HEK293 (cell line): Measurements from ENCODE around the gene CMIP.
"Not testable (repeated sequence)": the region's sequence is repeated elsewhere in the genome, so short reads cannot be mapped to it uniquely, and the experiment has no call there.

Source experiments
- CTCF ChIA-PET: fragments of 350-600 bp; formaldehyde crosslinking; extraction: SDS; loops from one replicate; lab custom pipeline; 2021; ENCODE audit warnings: antibody characterized with exemption; lab: Yijun Ruan, JAX
- POLR2A ChIA-PET: fragments of 300-600 bp; formaldehyde crosslinking; extraction: SDS; loops from one replicate; lab custom pipeline; 2020; ENCODE audit warnings: antibody characterized with exemption, inconsistent platforms; lab: Yijun Ruan, JAX
- H3K27ac ChIP-seq: fragments of 200-500 bp; sonication (Bioruptor generic); 2 replicates; pipeline ENCODE4 v1.5.1; 2014; ENCODE audit warnings: low read depth, low read length, control low read depth, inconsistent platforms; ENCODE audit errors: extremely low read depth
- H3K36me3 ChIP-seq, 2 experiments: fragments of 200-500 bp in 1 of 2; sonication (Bioruptor generic) in 1 of 2; 1 replicate in 1 of 2; 2 replicates in 1 of 2; pipeline ENCODE4 v1.5.1; 2014 to 2017; ENCODE audit warnings: inconsistent platforms in 2 of 2, low read length in 2 of 2; ENCODE audit not compliant: control insufficient read depth in 2 of 2, insufficient read depth in 1 of 2
- H3K4me1 ChIP-seq: fragments of 200-500 bp; sonication (Bioruptor generic); 2 replicates; pipeline ENCODE4 v1.5.1; 2014; ENCODE audit warnings: mild to moderate bottlenecking, low read length, inconsistent platforms; ENCODE audit not compliant: control insufficient read depth, insufficient read depth
- H3K4me3 ChIP-seq: 2 replicates; pipeline ENCODE4 v1.5.1; 2011; ENCODE audit warnings: low read depth, mild to moderate bottlenecking, control low read depth, low read length, moderate library complexity
- H3K9me3 ChIP-seq: fragments of 200-500 bp; sonication (Bioruptor generic); 2 replicates; pipeline ENCODE4 v1.5.1; 2014; ENCODE audit warnings: low read depth, low read length, inconsistent platforms; ENCODE audit not compliant: control insufficient read depth, insufficient read depth
- GLIS1 ChIP-seq: fragments of 450-650 bp; formaldehyde crosslinking; IDR thresholded peaks from 2 replicates; pipeline ENCODE4 v1.5.1; 2016; ENCODE audit warnings: missing biosample characterization, missing genetic modification characterization
- KLF10 ChIP-seq: fragments of 450-650 bp; IDR thresholded peaks from 2 replicates; pipeline ENCODE4 v1.5.1; 2018; ENCODE audit warnings: missing biosample characterization, mild to moderate bottlenecking, missing genetic modification characterization
- KLF8 ChIP-seq: fragments of 450-650 bp; formaldehyde crosslinking; IDR thresholded peaks from 2 replicates; pipeline ENCODE4 v1.5.1; 2016; ENCODE audit warnings: missing biosample characterization, missing genetic modification characterization
- PBX3 ChIP-seq: sonication (generic); formaldehyde crosslinking; IDR thresholded peaks from 2 replicates; pipeline ENCODE4 v1.8.1; 2022; ENCODE audit warnings: mild to moderate bottlenecking, moderate library complexity, missing genetic modification reagents
- ZBTB20 ChIP-seq: fragments of 450-650 bp; formaldehyde crosslinking; IDR thresholded peaks from 2 replicates; pipeline ENCODE4 v1.5.1; 2016; ENCODE audit warnings: missing biosample characterization, missing genetic modification characterization
- ZFP3 ChIP-seq: fragments of 450-650 bp; formaldehyde crosslinking; IDR thresholded peaks from 2 replicates; pipeline ENCODE4 v1.5.1; 2016; ENCODE audit warnings: low read depth, missing biosample characterization, missing genetic modification characterization
- ZFP37 ChIP-seq: fragments of 450-650 bp; formaldehyde crosslinking; IDR thresholded peaks from 2 replicates; pipeline ENCODE4 v1.5.1; 2016; ENCODE audit warnings: missing biosample characterization, missing genetic modification characterization
- ZNF10 ChIP-seq: fragments of 450-650 bp; formaldehyde crosslinking; IDR thresholded peaks from 2 replicates; pipeline ENCODE4 v1.5.1; 2017; ENCODE audit warnings: missing biosample characterization, missing genetic modification characterization
- ZNF146 ChIP-seq: fragments of 450-650 bp; formaldehyde crosslinking; IDR thresholded peaks from 2 replicates; pipeline ENCODE4 v1.5.1; 2016; ENCODE audit warnings: missing biosample characterization, missing genetic modification characterization
- ZNF148 ChIP-seq: fragments of 450-650 bp; formaldehyde crosslinking; IDR thresholded peaks from 2 replicates; pipeline ENCODE4 v1.5.0; 2017; ENCODE audit warnings: missing biosample characterization, missing genetic modification characterization, borderline replicate concordance
- ZNF26 ChIP-seq: fragments of 450-650 bp; formaldehyde crosslinking; IDR thresholded peaks from 2 replicates; pipeline ENCODE4 v1.5.1; 2016; ENCODE audit warnings: missing biosample characterization, missing genetic modification characterization
- ZNF280D ChIP-seq: fragments of 450-650 bp; formaldehyde crosslinking; IDR thresholded peaks from 2 replicates; pipeline ENCODE4 v1.5.1; 2016; ENCODE audit warnings: missing biosample characterization, missing genetic modification characterization
- ZNF366 ChIP-seq: fragments of 450-650 bp; formaldehyde crosslinking; conservative IDR thresholded peaks from 2 replicates; pipeline ENCODE4 v1.5.1; 2016; ENCODE audit warnings: missing biosample characterization, missing genetic modification characterization
- ZNF530 ChIP-seq: fragments of 450-650 bp; formaldehyde crosslinking; IDR thresholded peaks from 2 replicates; pipeline ENCODE4 v1.5.1; 2016; ENCODE audit warnings: low read depth, missing biosample characterization, missing genetic modification characterization
- ZNF548 ChIP-seq: fragments of 450-650 bp; formaldehyde crosslinking; IDR thresholded peaks from 2 replicates; pipeline ENCODE4 v1.5.1; 2016; ENCODE audit warnings: missing biosample characterization, missing genetic modification characterization
- ZNF580 ChIP-seq: fragments of 450-650 bp; formaldehyde crosslinking; IDR thresholded peaks from 2 replicates; pipeline ENCODE4 v1.5.1; 2016; ENCODE audit warnings: missing biosample characterization, missing genetic modification characterization
- ZSCAN23 ChIP-seq: fragments of 450-650 bp; formaldehyde crosslinking; IDR thresholded peaks from 2 replicates; pipeline ENCODE4 v1.5.1; 2016; ENCODE audit warnings: missing biosample characterization, missing genetic modification characterization

The CMIP gene

GRCh38 chr16:81405002-81405401, 39.6 kb upstream of the CMIP start:
- CTCF ChIA-PET, result interaction anchor here (0.6 to 1.8 kb wide), 13 partner anchors 8 to 318 kb away, joined by 3 to 10 read pairs (median 4); no protein-coding TSS in a partner anchor
- POLR2A ChIA-PET, H3K4me3 ChIP-seq, H3K36me3 ChIP-seq, H3K9me3 ChIP-seq, H3K27ac ChIP-seq, H3K4me1 ChIP-seq: not testable (repeated sequence)
- TF ChIP-seq ZNF146 (tag by site-specific recombination) (peak; percentile 94), ZNF580 (tag by site-specific recombination) (peak; percentile 47; the same call in 1 of the 2 replicates)

GRCh38 chr16:81405702-81406113, 38.9 kb upstream of the CMIP start:
- ChIA-PET POLR2A (no interaction called here), CTCF (interaction anchor here (0.7 kb wide), 2 partner anchors 122 to 216 kb away, joined by 4 read pairs; no protein-coding TSS in a partner anchor)
- Histone ChIP-seq H3K4me1 (no peaks in the 10 kb centered on the region; the same call in 1 of the 2 replicates), H3K9me3 (no peaks in the 10 kb centered on the region), H3K27ac (no peak overlapping the region), H3K4me3 (no peak overlapping the region), H3K36me3 (no peaks in the 10 kb centered on the region)
- TF ChIP-seq ZFP37 (0 out of 2 replicates have a peak, but pooled peaks have one; percentile 22), ZFP3 (tag by site-specific recombination) (no peak), ZNF366 (tag by site-specific recombination) (no peak), ZNF10 (tag by site-specific recombination) (peak; percentile 86), KLF8 (peak; percentile 14; the same call in 1 of the 2 replicates), GLIS1 (tag by site-specific recombination) (peak; percentile 41; the same call in 1 of the 2 replicates), ZBTB20 (peak; percentile 96), ZNF280D (tag by site-specific recombination) (no peak), ZSCAN23 (no peak)

- ChIA-PET CTCF (interaction anchor here (0.7 to 0.8 kb wide), 2 partner anchors 32 to 49 kb away, joined by 3 read pairs; no protein-coding TSS in a partner anchor), POLR2A (no interaction called here)
- H3K9me3 ChIP-seq, result no peaks in the 10 kb centered on the region
- no peak overlapping the region for H3K27ac ChIP-seq
- no peaks in the 10 kb centered on the region; the same call in 1 of the 2 replicates for H3K4me1 ChIP-seq
- H3K36me3 ChIP-seq, result no peaks in the 10 kb centered on the region
- no peak overlapping the region for H3K4me3 ChIP-seq
- no peak for TF ChIP-seq KLF10 (tag by site-specific recombination)
- TF ChIP-seq ZNF148 (tag by site-specific recombination), result no peak
- no peak for TF ChIP-seq ZNF280D (tag by site-specific recombination)
- no peak for TF ChIP-seq ZNF548 (tag by site-specific recombination)
- no peak for TF ChIP-seq ZNF26 (tag by site-specific recombination)
- TF ChIP-seq ZNF530 (tag by site-specific recombination), result no peak
- no peak for TF ChIP-seq PBX3
Observed at GRCh38 chr16:81408409-81408950, 36.1 kb upstream of the CMIP start.
